Body of pancreas (tissue), 4 donors: ENCODE data around the gene FHAD1.

ENCODE experiments used
- POLR2A ChIP-seq, 3 donors: fragments of 450-650 bp; IDR thresholded peaks; one replicate each; pipeline ENCODE4 v1.6.1; 2016; ENCODE audit warnings: antibody characterized with exemption in 3 of 3, mild to moderate bottlenecking in 2 of 3
- TF ChIP-seq, protein P1 (sequence below), 7 experiments: fragments of 450-650 bp in 4 of 7; fragments of 200-600 bp in 3 of 7; sonication (generic) in 3 of 7; IDR thresholded peaks; one replicate each; pipeline ENCODE4 v1.5.1; 2016 to 2019; ENCODE audit warnings: antibody characterized with exemption in 7 of 7

DNA sequence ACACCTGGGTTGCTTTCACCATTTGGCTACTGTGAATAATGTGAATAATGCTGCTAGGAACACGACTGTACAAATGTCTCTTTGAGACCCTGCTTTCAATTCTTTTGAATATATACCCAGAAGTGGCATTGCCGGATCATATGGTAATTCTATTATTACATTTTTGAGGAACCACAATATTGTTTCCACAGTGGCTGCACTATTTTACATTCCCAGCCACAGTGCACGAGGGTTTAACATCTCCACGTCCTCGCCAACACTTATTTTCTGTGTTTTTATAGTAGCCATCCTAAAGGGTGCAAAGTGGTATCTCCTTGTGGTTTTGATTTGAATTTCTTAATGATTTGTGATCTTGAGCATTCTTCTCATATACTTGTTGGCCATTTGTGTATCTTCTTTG is 15.7 kb downstream of the FHAD1 start:
- TF ChIP-seq, protein P1, sequence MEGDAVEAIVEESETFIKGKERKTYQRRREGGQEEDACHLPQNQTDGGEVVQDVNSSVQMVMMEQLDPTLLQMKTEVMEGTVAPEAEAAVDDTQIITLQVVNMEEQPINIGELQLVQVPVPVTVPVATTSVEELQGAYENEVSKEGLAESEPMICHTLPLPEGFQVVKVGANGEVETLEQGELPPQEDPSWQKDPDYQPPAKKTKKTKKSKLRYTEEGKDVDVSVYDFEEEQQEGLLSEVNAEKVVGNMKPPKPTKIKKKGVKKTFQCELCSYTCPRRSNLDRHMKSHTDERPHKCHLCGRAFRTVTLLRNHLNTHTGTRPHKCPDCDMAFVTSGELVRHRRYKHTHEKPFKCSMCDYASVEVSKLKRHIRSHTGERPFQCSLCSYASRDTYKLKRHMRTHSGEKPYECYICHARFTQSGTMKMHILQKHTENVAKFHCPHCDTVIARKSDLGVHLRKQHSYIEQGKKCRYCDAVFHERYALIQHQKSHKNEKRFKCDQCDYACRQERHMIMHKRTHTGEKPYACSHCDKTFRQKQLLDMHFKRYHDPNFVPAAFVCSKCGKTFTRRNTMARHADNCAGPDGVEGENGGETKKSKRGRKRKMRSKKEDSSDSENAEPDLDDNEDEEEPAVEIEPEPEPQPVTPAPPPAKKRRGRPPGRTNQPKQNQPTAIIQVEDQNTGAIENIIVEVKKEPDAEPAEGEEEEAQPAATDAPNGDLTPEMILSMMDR (IDR thresholded peaks at IDR 0.05): no peak
- no peak for TF ChIP-seq POLR2A (IDR thresholded peaks at IDR 0.05)
